Tibial nerve (tissue), 3 donors: ENCODE data around the gene WDPCP.

Experiments
- CTCF ChIP-seq, 5 experiments: fragments of 200-600 bp in 3 of 5; fragments of 450-650 bp in 2 of 5; sonication (generic) in 3 of 5; IDR thresholded peaks; one replicate each; pipeline ENCODE4 v1.5.1; 2016 to 2019; ENCODE audit warnings: antibody characterized with exemption in 5 of 5, mild to moderate bottlenecking in 3 of 5, moderate library complexity in 2 of 5
- POLR2A ChIP-seq, 2 donors: fragments of 450-650 bp; IDR thresholded peaks; one replicate each; pipeline ENCODE4 v1.6.1; 2017; ENCODE audit warnings: antibody characterized with exemption in 2 of 2, mild to moderate bottlenecking in 2 of 2, moderate library complexity in 2 of 2

GRCh38 chr2:63268946-63269345 lies 319.3 kb downstream of the WDPCP start:
- no peak for TF ChIP-seq CTCF (IDR thresholded peaks at IDR 0.05)
- TF ChIP-seq POLR2A (IDR thresholded peaks at IDR 0.05) = no peak
